Glomerular visceral epithelial cell (primary cell): ENCODE data around the gene SDR42E2.
"Not testable (repeated sequence)": the region's sequence is repeated elsewhere in the genome, so short reads cannot be mapped to it uniquely, and the experiment has no call there.

Experiments
- DNase-seq: peaks from one replicate; pipeline ENCODE4 v3.0.0-alpha.2; 2016; ENCODE audit errors: extremely low spot score

The SDR42E2 gene

DNA sequence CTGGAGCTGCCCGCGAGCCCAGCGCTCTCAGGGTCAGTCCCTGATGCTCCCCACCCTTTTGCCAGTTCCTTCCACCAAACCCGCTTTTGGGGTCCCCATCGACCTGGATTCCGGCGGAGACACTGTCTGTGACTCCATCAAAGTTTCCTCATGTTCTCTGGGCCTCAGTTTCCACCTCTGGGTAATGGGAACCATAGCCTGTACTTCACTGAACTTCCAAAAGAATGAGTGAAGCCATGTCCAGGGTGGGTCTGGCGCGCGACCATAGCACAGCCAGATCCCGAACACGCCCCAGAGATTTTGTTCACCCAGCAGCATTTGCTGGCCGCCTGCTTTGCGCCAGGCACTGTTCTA, 327 bp downstream of the SDR42E2 start:
- no peak for DNase-seq

DNA sequence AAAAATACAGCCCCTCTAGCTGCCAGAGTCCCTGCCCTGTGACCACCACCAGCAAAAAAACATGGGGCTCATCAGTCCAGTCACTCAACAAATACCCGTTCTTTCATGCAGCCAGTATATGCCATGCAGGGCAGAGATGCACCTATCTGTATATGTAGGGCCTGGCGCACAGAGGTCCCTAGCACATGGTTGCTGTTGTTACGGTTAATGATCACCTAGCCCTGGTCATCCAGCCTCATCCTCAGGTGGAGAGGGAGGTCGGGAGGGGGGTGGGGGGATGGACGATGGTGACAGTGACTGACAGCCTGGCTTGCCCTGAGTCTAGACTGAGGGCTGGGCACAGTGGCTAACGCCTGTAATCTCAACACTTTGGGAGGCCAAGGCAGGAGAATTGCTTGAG, 1.5 kb downstream of the SDR42E2 start:
- DNase-seq = no peak

DNA sequence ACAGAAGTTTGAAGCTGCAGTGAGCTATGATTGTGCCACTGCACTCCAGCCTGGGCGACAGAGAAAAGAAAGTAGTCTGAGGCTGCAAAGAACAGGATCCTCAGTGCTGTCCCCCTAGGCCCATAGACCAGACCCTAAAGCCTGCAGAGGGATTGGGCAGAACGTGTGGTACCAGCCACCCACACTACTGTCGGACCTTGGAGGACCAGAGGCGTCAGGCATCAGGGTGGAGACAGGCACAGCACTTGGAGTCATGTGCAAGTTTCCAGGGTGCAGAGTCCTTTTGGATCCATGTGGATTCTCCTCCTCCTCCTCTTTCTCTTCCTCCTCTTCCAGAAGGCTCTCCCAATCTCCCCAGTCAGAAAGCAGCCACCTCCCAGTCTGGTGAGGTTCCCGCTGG, 2.2 kb downstream of the SDR42E2 start:
- no peak for DNase-seq

DNA sequence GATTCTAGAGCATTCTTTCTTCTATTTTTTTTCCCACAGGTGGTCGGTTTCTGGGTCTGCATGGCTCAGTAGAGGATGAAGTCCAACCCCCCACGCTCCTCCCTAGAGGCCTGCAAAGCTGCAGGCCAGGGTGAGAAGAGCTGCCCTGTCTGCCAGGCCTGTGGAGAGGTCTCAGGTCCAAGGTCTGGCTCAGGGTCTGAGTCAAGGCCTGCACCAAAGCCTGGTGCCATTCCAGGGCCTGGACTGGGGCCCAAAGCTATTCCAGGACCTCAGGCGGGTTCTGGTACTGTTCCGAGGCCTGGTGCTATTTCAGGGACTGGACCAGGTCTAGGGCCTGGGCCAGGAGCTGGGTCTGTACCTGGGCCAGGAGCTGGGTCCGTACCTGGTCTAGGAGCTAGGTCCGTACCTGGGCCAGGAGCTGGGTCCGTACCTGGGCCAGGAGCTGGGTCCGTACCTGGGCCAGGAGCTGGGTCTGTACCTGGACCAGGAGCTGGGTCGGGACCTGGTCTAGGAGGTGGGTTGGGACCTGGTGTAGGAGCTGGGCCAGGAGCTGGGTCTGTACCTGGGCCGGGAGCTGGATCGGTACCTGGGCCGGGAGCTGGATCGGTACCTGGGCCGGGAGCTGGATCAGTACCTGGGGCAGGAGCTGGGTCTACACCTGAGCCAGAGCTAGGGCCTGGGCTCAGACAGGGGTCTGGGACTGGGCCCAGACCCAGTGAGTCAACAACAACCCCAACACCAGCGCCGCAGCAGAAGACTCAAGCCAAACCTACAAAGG, 3.4 kb downstream of the SDR42E2 start:
- DNase-seq = no peak

- no peak for DNase-seq
These were observed 9.6 kb downstream of the SDR42E2 start for GRCh38 chr16:22171953-22172352.

DNA sequence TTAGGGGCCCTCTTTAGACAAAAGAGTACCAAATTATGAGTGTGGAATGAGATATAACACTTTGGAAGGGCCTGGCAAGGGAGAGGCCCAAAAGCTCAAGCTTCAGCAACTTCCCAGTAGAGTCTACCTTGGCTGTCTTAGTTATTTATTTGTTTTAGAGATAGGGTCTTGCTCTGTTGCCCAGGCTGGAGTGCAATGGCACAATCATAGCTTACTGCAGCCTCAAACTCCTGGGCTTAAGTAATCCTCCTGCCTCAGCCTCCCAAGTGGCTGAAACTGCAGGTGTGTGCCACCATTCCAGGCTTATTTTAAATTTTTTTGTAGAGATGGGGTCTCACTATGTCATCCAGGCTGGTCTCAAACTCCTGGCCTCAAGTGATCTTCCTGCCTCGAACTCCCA, 10.3 kb downstream of the SDR42E2 start:
- not testable (repeated sequence) for DNase-seq

- no peak for DNase-seq
These were observed 12.3 kb downstream of the SDR42E2 start for GRCh38 chr16:22174642-22175041.

DNA sequence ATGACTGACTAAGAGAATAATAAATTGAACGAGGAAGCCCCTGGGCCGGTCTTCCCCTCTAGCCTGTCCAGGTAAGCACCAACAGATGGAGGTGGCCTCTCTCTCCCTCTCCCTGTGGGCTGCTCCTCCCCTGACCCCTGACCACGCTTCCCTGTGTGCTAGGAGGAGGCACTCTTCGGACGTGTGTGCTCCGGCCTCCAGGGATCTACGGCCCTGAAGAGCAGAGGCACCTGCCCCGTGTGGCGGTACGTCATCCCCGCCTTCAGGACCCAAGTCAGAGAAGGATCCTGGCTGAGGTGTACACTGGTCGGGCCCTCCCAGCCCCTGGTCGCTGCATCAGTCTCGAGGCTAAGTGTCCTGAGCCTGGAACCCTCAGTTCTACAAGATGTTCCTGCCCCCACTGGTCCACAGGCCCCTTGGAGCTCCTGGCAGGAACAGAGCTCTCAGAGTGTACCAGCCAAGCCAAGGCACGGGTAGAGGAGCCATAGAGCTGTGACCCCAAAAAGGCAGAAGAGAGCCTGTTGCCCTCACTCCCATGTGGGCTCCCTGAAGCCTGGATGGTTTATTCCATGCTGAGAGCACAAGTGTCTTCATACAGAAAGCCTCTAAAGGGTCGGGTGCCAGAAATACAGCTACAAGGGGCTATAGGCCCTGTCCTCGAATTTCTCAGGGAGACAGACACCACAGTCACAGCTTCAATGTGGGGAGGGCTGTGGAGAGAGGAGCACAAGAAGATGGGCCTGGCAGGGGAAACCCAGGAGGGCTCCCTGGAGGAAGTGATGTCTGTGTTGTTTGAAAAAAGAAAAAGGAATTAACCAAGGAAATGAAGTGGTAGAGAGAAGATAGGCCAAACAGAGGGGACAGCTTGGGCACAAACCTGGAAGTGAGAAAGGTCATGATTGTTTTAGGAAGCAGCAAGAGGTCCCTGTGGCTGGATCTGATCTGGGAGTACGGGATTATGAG, 15.9 kb downstream of the SDR42E2 start:
- DNase-seq = no peak

DNA sequence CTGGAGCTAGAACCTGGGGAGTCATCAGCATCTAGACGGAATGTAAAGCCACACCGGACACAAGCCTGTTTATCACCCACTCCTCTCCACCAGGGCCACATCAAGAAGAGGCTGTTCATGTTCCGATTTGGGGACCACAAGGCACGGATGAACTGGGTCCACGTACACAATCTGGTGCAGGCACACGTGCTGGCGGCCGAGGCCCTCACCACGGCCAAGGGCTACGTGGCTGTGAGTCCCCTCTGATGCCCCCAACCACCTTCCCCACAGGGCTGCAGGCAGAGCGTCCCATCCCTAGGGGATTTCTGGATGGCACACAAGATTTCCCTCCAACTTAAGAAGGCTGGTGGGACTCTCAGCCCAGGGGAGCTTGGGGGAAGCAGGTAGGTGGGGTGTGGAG, 19.1 kb downstream of the SDR42E2 start:
- no peak for DNase-seq

DNA sequence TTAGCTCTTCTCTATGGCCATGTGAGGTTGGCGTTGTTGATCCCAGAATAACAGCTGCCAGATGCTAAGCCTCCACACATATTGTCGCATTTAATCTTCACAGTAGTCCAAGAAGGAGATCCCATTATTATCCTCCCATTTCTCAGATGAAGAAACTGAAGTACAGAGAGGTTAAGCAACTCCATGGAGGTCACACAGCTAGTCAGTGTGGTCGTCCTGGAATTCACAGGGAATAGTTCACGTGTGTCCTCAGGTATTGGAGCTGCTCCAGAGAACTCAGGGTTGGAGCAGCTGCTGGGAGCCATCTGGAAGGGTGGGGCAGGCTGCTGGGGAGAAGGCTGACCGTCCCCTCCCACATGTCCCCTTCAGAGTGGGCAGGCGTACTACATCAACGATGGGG, 19.5 kb downstream of the SDR42E2 start:
- DNase-seq = no peak

DNA sequence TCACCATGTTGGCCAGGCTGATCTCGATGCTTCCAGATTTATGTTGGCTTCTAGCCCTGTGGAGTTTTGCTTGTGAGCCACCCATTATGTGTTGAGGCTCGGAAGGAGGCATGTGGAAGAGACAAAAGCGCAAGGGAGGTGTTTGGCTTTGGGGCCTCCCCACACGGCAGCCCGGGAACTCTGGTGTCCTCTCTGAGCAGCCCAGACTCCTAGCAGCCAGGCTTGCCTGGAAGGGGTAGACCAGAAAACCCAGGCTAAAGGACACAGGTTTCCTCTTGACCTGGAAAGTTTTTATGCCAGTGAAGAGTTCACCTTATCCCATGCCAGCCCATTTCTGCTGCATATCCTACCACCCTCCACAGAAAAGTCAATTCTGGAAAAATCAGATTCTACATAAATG, 21.0 kb downstream of the SDR42E2 start:
- DNase-seq = no peak

DNA sequence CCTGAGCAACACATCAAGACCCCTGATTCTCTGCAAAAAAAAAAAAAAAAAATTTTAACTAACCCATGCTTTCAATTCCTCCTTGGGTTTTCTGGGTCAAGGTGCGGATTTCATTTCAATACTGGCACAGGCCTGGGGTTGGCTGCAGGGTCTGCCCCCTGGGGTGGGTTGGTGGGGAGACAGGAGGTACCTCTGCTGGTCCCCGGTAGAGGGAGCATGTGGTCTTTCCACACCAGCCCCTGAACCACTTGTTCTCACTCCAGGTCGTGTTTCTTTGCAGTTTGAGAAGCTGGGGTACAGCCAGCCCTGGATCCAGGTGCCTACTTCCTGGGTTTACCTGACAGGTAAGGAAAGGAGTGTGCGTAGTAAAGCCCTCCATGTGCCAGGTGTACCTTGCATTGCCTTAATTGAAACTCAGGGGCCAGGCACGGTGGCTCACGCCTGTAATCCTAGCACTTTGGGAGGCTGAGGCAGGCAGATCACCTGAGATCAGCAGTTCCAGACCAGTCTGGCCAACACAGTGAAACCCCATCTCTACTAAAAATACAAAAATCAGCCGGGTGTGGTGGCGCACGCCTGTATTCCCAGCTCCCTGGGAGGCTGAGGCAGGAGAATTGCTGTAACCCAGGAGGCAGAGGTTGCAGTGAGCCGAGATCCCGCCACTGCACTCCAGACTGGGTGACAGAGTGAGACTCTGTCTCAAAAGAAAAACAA, 21.8 kb downstream of the SDR42E2 start:
- no peak for DNase-seq

- no peak for DNase-seq
These were observed 22.3 kb downstream of the SDR42E2 start for GRCh38 chr16:22184615-22184968.

- no peak for DNase-seq
These were observed 24.2 kb downstream of the SDR42E2 start for GRCh38 chr16:22186517-22186916.

GRCh38 chr16:22188267-22188594, 25.9 kb downstream of the SDR42E2 start:
- no peak for DNase-seq

- peak; percentile 90 for DNase-seq
These were observed 26.5 kb downstream of the SDR42E2 start for GRCh38 chr16:22188595-22189442.

- DNase-seq = peak; percentile 26
These were observed 27.3 kb downstream of the SDR42E2 start for GRCh38 chr16:22189473-22190080.

- no peak for DNase-seq
These were observed 27.9 kb downstream of the SDR42E2 start for GRCh38 chr16:22190081-22190775.

GRCh38 chr16:22190776-22191531, 28.6 kb downstream of the SDR42E2 start:
- DNase-seq = peak; percentile 100
